ENCODE measurements around the gene CLTB. TPM values are rescaled to one million over a fixed set of nuclear protein-coding genes. Genes with fewer than 3 reads are reported as not detected.

Gene CLTB
- total and polyA plus RNA-seq, 2 of the 4 experiments (the other 2 are of a cell fraction): 87.6 to 99.9 TPM

DNA sequence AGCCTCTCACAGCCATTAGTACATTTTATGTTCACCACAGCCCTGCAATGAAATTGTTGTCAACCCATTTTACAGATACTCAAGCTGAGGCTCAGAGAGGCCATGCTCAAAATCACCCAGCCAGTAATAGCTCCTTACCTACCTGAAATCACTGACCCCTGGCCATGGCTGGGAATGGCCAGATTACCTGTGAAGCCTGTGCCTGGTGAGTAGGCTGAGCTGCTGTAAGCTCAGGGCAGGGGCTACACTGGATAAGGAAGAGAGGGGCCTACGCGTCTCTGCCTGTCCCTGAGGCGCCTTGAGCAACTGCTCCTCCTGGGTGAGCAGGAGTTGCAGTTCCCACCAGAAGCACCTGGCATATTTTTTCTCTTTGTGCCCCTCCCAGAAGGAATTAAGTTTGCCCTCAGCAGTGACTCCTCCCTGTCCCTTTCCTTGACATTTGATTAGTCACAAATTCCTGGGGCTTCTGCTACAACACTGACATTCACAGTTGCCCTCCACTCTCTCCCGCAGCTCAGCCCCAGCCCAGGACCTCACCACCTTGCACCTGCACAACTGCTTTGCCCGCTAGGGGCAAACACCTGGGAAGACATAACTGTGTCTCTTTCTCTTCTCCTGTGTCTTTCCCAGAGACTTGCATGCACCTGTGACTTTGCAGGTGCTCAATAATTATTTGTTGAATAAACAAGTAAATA, 5.7 kb downstream of the CLTB start:
- H2AFZ ChIP-seq (replicated peaks; ENCODE audit: low read length, poor library complexity): peak overlapping the region; percentile 52
- peaks cover 27 to 54% of the 10 kb centered on the region in 2 experiments for H3K79me1 ChIP-seq (ENCODE audit: low read depth in 1 of 2, low read length in 2 of 2)
- H3K27ac ChIP-seq (ENCODE audit: insufficient read depth, low read length): no peak overlapping the region
- H3K4me1 ChIP-seq (ENCODE audit: control insufficient read depth, insufficient read depth, low read length): peaks cover 6% of the 10 kb centered on the region
- BruUV-seq (replicated peaks): no TSS peak
- no peak overlapping the region for H3K4ac ChIP-seq (ENCODE audit: low read depth, low read length)
- no peak overlapping the region for H3K56ac ChIP-seq (ENCODE audit: extremely low read depth, insufficient read depth, low read length)
- no peak overlapping the region for H3K4me3 ChIP-seq (ENCODE audit: insufficient read depth, low read depth, low read length)
- peaks cover 45% of the 10 kb centered on the region for H4K20me1 ChIP-seq (ENCODE audit: insufficient read depth, low read length)
- no peak overlapping the region for H2AK9ac ChIP-seq (replicated peaks; ENCODE audit: low read depth, low read length, poor library complexity)
- H3K18ac ChIP-seq (ENCODE audit: low read depth, low read length): no peak overlapping the region
- H3K9ac ChIP-seq (ENCODE audit: low read depth, low read length): no peak overlapping the region
- ChIA-PET POLR2A (ENCODE audit: unreplicated experiment) (no interaction called here), CTCF (no interaction called here)
- dilution Hi-C loops (cut with HindIII; ENCODE audit: low sequenced_read_pairs, unreplicated experiment): no loop called here
- no peak overlapping the region for H2BK15ac ChIP-seq (ENCODE audit: low read depth, low read length)
- no peak overlapping the region for H2BK5ac ChIP-seq (ENCODE audit: low read depth, low read length, poor library complexity, severe bottlenecking)
- in situ Hi-C loops (cut with MboI; ENCODE audit: low sequenced_read_pairs): no loop called here
- no peak overlapping the region for H2BK20ac ChIP-seq (ENCODE audit: low read depth, low read length)
- no peak for ATAC-seq (ENCODE audit: low read depth)
- no peak overlapping the region for H3K4me2 ChIP-seq (ENCODE audit: low read depth, low read length)
- DNase-seq: no peak
- TF ChIP-seq MAFK (IDR thresholded peaks at IDR 0.05; ENCODE audit: low read depth, low read length) (no peak), MXI1 (IDR thresholded peaks at IDR 0.05; ENCODE audit: borderline replicate concordance, low read depth, low read length) (no peak), CHD1 (IDR thresholded peaks at IDR 0.05; ENCODE audit: low read depth, low read length) (no peak), SMC3 (IDR thresholded peaks at IDR 0.05; ENCODE audit: low read depth, low read length) (no peak), FOS (IDR thresholded peaks at IDR 0.05; ENCODE audit: low read depth, low read length) (no peak), MAZ (IDR thresholded peaks at IDR 0.05; ENCODE audit: borderline replicate concordance, low read depth, low read length) (no peak), CEBPB (IDR thresholded peaks at IDR 0.05; ENCODE audit: low read depth, low read length) (no peak), RFX5 (IDR thresholded peaks at IDR 0.05; ENCODE audit: low read depth, low read length) (no peak), RAD21 (IDR thresholded peaks at IDR 0.05; ENCODE audit: low read length) (no peak)
- TF ChIP-seq, protein P1, sequence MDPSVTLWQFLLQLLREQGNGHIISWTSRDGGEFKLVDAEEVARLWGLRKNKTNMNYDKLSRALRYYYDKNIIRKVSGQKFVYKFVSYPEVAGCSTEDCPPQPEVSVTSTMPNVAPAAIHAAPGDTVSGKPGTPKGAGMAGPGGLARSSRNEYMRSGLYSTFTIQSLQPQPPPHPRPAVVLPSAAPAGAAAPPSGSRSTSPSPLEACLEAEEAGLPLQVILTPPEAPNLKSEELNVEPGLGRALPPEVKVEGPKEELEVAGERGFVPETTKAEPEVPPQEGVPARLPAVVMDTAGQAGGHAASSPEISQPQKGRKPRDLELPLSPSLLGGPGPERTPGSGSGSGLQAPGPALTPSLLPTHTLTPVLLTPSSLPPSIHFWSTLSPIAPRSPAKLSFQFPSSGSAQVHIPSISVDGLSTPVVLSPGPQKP (IDR thresholded peaks at IDR 0.05; ENCODE audit: borderline replicate concordance, low read depth, low read length): no peak
- TF ChIP-seq, protein P2, sequence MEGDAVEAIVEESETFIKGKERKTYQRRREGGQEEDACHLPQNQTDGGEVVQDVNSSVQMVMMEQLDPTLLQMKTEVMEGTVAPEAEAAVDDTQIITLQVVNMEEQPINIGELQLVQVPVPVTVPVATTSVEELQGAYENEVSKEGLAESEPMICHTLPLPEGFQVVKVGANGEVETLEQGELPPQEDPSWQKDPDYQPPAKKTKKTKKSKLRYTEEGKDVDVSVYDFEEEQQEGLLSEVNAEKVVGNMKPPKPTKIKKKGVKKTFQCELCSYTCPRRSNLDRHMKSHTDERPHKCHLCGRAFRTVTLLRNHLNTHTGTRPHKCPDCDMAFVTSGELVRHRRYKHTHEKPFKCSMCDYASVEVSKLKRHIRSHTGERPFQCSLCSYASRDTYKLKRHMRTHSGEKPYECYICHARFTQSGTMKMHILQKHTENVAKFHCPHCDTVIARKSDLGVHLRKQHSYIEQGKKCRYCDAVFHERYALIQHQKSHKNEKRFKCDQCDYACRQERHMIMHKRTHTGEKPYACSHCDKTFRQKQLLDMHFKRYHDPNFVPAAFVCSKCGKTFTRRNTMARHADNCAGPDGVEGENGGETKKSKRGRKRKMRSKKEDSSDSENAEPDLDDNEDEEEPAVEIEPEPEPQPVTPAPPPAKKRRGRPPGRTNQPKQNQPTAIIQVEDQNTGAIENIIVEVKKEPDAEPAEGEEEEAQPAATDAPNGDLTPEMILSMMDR (conservative IDR thresholded peaks at IDR 0.05; ENCODE audit: low read depth, low read length): no peak
- no peak overlapping the region for H2BK120ac ChIP-seq (ENCODE audit: low read depth, low read length)
- 100% methylated on average over 3 of the region's 5 CpGs; no CpG with 5 or more reads in 1 of the 2 experiments for WGBS, 2 experiments (ENCODE audit: extremely low coverage in 2 of 2, insufficient read length in 1 of 2)
- H4K8ac ChIP-seq (ENCODE audit: low read depth in 2 of 2, low read length in 2 of 2): no peak overlapping the region
- peaks cover 25% of the 10 kb centered on the region for H3K36me3 ChIP-seq (ENCODE audit: control insufficient read depth, insufficient read depth, low read length)
- H3K14ac ChIP-seq (replicated peaks; ENCODE audit: low read depth, low read length): peak overlapping the region; percentile 36; the same call in 1 of the 2 replicates
- H3K9me3 ChIP-seq (ENCODE audit: control insufficient read depth, insufficient read depth, low read length): no peaks in the 10 kb centered on the region
- intact Hi-C loops (cut with micrococcal nuclease): loop anchor here (10.0 kb wide), 1 partner anchor 234 kb away; the partner anchor contains the start of gene TSPAN17
- H3K27me3 ChIP-seq (ENCODE audit: control insufficient read depth, insufficient read depth, low read length): no peaks in the 10 kb centered on the region
- peaks cover 16% of the 10 kb centered on the region for H3K9me1 ChIP-seq (ENCODE audit: insufficient read depth, low read length)
- H3K23ac ChIP-seq (ENCODE audit: low read depth, low read length): no peak overlapping the region
- no peak overlapping the region for H4K5ac ChIP-seq (ENCODE audit: low read depth, low read length)
- H2AK5ac ChIP-seq (ENCODE audit: low read depth, low read length): no peak overlapping the region
- no peak overlapping the region for H4K91ac ChIP-seq (ENCODE audit: insufficient read depth, low read depth, low read length)

All from IMR-90 (cell line).